Lower lobe of right lung (tissue), 2 donors: ENCODE measurements around the gene HOXA6. TPM values are rescaled to one million over a fixed set of nuclear protein-coding genes. Genes with fewer than 3 reads are reported as not detected.

Source experiments
- ATAC-seq, 2 donors: fragments of 200-7000 bp; cut with Tn5 transposase; one replicate each; pipeline ENCODE4 v1.9.1; 2020 to 2022; ENCODE audit warnings: mild to moderate bottlenecking in 2 of 2, moderate library complexity in 2 of 2
- DNase-seq: peaks from one replicate; pipeline ENCODE4 v3.0.0-alpha.2; 2020
- H3K27ac ChIP-seq: fragments of 200-600 bp; one replicate; pipeline ENCODE4 v1.8.0; 2022
- H3K27me3 ChIP-seq: fragments of 200-600 bp; one replicate; pipeline ENCODE4 v1.8.0; 2022; ENCODE audit warnings: low read depth
- H3K36me3 ChIP-seq: fragments of 200-600 bp; one replicate; pipeline ENCODE4 v1.8.0; 2022; ENCODE audit warnings: mild to moderate bottlenecking
- H3K4me1 ChIP-seq: fragments of 200-600 bp; one replicate; pipeline ENCODE4 v1.8.0; 2022
- H3K4me3 ChIP-seq: fragments of 200-600 bp; one replicate; pipeline ENCODE4 v1.8.0; 2022; ENCODE audit warnings: mild to moderate bottlenecking
- H3K9me3 ChIP-seq: fragments of 200-600 bp; one replicate; pipeline ENCODE4 v1.8.0; 2022
- intact Hi-C: fragments of 100-400 bp; cut with DNase I; formaldehyde crosslinking; loops from one replicate; pipeline ENCODE4 v1.11.0; 2022
- total RNA-seq: library from RNA; stranded (reverse); fragmentation: NEBNext Ultra II Directional; extraction: Animal tissue kit (Norgen Biotek cat#: 25700); gene quantifications from one replicate; pipeline ENCODE4 v1.2.1, GENCODE V29; 2021
- TF ChIP-seq, protein P1 (sequence below): fragments of 200-600 bp; IDR thresholded peaks from one replicate; pipeline ENCODE4 v1.8.0; 2022; ENCODE audit warnings: antibody characterized with exemption, mild to moderate bottlenecking
- donor health status: DM: no; HTN: yes; CAD: no; lungs with severe emphysema.

Gene HOXA6
- total RNA-seq, 1 donor from 2014 or later, result 4.6 TPM

- intact Hi-C loops, result loop anchor here (10.0 kb wide), 1 partner anchor 777 kb away; no protein-coding TSS in a partner anchor
- H3K9me3 ChIP-seq, result no peaks in the 10 kb centered on the region
- H3K4me3 ChIP-seq, result peak within 1 kb of the TSS; percentile 60
- H3K27ac ChIP-seq, result peak within 1 kb of the TSS; percentile 89
- TF ChIP-seq, protein P1, sequence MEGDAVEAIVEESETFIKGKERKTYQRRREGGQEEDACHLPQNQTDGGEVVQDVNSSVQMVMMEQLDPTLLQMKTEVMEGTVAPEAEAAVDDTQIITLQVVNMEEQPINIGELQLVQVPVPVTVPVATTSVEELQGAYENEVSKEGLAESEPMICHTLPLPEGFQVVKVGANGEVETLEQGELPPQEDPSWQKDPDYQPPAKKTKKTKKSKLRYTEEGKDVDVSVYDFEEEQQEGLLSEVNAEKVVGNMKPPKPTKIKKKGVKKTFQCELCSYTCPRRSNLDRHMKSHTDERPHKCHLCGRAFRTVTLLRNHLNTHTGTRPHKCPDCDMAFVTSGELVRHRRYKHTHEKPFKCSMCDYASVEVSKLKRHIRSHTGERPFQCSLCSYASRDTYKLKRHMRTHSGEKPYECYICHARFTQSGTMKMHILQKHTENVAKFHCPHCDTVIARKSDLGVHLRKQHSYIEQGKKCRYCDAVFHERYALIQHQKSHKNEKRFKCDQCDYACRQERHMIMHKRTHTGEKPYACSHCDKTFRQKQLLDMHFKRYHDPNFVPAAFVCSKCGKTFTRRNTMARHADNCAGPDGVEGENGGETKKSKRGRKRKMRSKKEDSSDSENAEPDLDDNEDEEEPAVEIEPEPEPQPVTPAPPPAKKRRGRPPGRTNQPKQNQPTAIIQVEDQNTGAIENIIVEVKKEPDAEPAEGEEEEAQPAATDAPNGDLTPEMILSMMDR, result no peak
- peaks cover 94% of the 10 kb centered on the region for H3K27me3 ChIP-seq
- no peaks in the 10 kb centered on the region for H3K36me3 ChIP-seq
- DNase-seq, result peak; percentile 59
- peak; percentile 7 to 11 for ATAC-seq
- H3K4me1 ChIP-seq, result peaks cover 72% of the 10 kb centered on the region
Observed at GRCh38 chr7:27151931-27152815, 4.6 kb upstream of the HOXA6 start, which contains the start of gene HOXA3. HOXA3 (minus strand) TSS chr7:27152583; CDS start chr7:27110640, 41,943 bp downstream.

GRCh38 chr7:27151341-27151930, 3.9 kb upstream of the HOXA6 start:
- Histone ChIP-seq H3K27me3 (peaks cover 94% of the 10 kb centered on the region), H3K36me3 (no peaks in the 10 kb centered on the region), H3K4me1 (peaks cover 69% of the 10 kb centered on the region), H3K9me3 (no peaks in the 10 kb centered on the region), H3K4me3 (peak overlapping the region; percentile 60), H3K27ac (peak overlapping the region; percentile 89)
- ATAC-seq (no peak), DNase-seq (peak; percentile 50)
- intact Hi-C loops, result loop anchor here (10.0 kb wide), 1 partner anchor 777 kb away; no protein-coding TSS in a partner anchor
- TF ChIP-seq, protein P1, result no peak

GRCh38 chr7:27150568-27151340, 3.2 kb upstream of the HOXA6 start:
- ATAC-seq (peak; percentile 75 to 87), DNase-seq (peak; percentile 82)
- peaks cover 89% of the 10 kb centered on the region for H3K27me3 ChIP-seq
- no peaks in the 10 kb centered on the region for H3K9me3 ChIP-seq
- intact Hi-C loops, result loop anchor here (10.0 kb wide), 1 partner anchor 776 kb away; no protein-coding TSS in a partner anchor
- peaks cover 63% of the 10 kb centered on the region for H3K4me1 ChIP-seq
- H3K36me3 ChIP-seq, result no peaks in the 10 kb centered on the region
- peak overlapping the region; percentile 60 for H3K4me3 ChIP-seq
- peak overlapping the region; percentile 89 for H3K27ac ChIP-seq
- TF ChIP-seq, protein P1, result peak; percentile 90

GRCh38 chr7:27149842-27150567, 2.4 kb upstream of the HOXA6 start:
- H3K9me3 ChIP-seq, result no peaks in the 10 kb centered on the region
- H3K4me1 ChIP-seq, result peaks cover 55% of the 10 kb centered on the region
- DNase-seq (peak; percentile 41), ATAC-seq (no peak)
- TF ChIP-seq, protein P1, result no peak
- intact Hi-C loops, result loop anchor here (10.0 kb wide), 1 partner anchor 775 kb away; no protein-coding TSS in a partner anchor
- H3K36me3 ChIP-seq, result no peaks in the 10 kb centered on the region
- H3K27ac ChIP-seq, result peak overlapping the region; percentile 89
- peak overlapping the region; percentile 60 for H3K4me3 ChIP-seq
- peaks cover 84% of the 10 kb centered on the region for H3K27me3 ChIP-seq
